ENCODE results near the gene HSPA12B.
A peak's percentile ranks its signal among the peaks of the same experiment; 100 is the strongest.

Gene HSPA12B

DNA sequence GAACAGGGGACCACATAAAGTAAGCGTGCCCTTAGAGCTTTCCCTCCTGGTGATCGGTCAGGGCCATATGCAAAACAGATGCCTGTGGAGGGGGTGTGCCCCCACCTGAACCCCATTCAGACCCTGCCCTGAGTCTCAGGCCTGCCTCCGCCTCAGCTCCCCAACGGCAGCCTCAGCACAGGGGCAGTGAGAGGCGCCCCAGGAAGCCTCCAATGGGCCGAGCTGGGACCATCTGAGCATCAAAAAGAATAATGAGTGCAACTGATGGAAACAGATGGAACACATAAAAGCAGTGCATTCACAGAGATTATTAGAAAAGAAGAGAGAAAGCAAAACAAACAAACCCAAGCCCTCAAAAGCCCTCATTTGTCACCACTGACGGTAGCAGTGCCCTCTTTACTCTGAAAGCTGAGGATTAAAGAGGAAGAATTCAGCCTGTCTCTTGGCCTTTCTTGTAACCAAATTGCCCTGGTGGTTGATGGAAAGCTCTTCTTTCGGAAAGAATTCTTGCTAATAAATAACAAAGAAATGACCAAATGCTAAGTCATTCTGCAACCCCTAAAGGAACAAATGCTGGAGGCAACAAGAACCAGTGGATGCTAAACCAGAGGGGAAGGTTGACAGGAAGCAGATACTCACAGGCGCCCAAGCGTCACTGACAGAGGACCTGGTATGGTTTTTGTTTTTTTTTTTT, 28.3 kb downstream of the HSPA12B start:
- H3K36me3 ChIP-seq (ENCODE audit: control insufficient read depth, insufficient read depth, low read length): peaks cover 31% of the 10 kb centered on the region
- H3K9me3 ChIP-seq (ENCODE audit: control insufficient read depth, insufficient read depth, low read length): no peaks in the 10 kb centered on the region
- peaks cover 4% of the 10 kb centered on the region; the same call in 1 of the 2 replicates for H3K4me1 ChIP-seq (ENCODE audit: control insufficient read depth, insufficient read depth, low read length)
- no peak overlapping the region for H3K27ac ChIP-seq (ENCODE audit: low read depth, low read length)
- no peak overlapping the region for H3K9ac ChIP-seq (ENCODE audit: low read depth, low read length)
- no peak overlapping the region for H3K4me3 ChIP-seq (ENCODE audit: low read depth, low read length)
- no peaks in the 10 kb centered on the region for H3K27me3 ChIP-seq (ENCODE audit: control insufficient read depth, insufficient read depth, low read length)

DNA sequence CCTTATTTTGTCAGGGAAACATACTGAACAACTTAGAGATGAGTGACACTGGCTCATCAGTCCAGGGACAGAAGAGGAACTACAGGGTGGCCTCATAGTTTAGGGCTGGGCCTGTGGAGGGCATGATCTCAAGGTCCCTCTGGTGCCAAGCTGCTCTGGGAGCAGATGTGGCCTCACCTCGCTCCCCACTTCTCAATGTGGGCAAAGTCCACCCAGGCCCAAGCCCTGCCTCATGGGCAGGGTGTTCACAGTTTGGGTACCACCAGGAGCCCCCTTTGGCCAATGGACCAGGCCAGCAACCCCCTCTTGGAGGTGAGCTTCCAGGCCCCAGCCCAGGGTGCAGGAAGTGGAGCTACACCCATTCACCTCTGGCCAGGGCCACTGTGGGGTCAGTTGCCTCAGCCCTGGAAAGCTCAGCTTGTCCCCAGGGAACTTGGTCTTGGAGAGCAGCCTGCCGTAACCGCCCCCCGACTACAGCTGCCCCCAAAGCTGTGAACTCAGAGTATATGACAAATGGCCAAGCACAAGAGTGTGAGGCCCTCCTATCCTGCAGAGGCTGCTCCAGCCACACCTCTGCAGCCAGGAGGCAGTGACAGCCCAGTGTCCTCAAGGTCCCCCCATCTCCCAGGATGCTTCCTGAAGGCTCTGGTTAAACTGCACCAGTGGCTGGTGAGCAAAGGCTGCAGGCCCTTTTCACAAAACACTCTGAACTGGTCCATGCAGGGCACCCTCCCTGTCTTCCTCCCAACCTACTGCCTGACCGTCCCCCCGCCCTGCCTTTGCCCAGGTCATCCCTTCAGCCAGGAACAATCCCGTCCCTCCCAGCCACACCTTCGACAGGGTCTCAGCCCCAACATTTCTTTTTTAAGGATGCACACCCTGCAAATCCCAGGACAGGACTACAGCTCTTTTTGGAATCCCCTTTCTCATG, 31.5 kb downstream of the HSPA12B start:
- Histone ChIP-seq H3K36me3 (ENCODE audit: control insufficient read depth, insufficient read depth, low read length) (peaks cover 16% of the 10 kb centered on the region), H3K4me1 (ENCODE audit: control insufficient read depth, insufficient read depth, low read length) (peaks cover 12% of the 10 kb centered on the region), H3K27ac (ENCODE audit: low read depth, low read length) (no peak overlapping the region), H3K4me3 (ENCODE audit: low read depth, low read length) (no peak overlapping the region), H3K27me3 (ENCODE audit: control insufficient read depth, insufficient read depth, low read length) (no peaks in the 10 kb centered on the region), H3K9ac (ENCODE audit: low read depth, low read length) (no peak overlapping the region), H3K9me3 (ENCODE audit: control insufficient read depth, insufficient read depth, low read length) (no peaks in the 10 kb centered on the region)

DNA sequence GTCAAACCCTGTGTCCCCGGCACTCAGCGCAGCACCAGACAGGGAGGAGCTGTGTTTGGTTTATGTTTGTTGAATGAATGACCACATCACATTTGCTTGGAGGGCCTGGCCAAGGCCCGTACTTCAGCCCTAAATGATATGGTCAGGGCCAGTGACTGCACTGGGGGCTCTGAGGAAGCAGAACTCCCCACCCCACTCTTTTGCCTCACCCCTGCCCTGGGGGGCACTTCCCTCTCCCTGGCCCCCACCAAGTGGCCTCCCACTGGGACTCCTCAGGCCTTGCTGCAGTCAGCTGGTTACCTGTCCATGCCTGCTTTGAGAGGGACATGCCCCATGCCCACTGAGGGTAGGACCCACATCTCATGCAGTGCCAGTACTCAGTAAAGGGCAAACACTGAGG, 32.2 kb downstream of the HSPA12B start:
- H3K4me3 ChIP-seq (ENCODE audit: low read depth, low read length): no peak overlapping the region
- H3K36me3 ChIP-seq (ENCODE audit: control insufficient read depth, insufficient read depth, low read length): peaks cover 11% of the 10 kb centered on the region; the same call in 1 of the 2 replicates
- no peaks in the 10 kb centered on the region for H3K9me3 ChIP-seq (ENCODE audit: control insufficient read depth, insufficient read depth, low read length)
- no peak overlapping the region for H3K9ac ChIP-seq (ENCODE audit: low read depth, low read length)
- H3K4me1 ChIP-seq (ENCODE audit: control insufficient read depth, insufficient read depth, low read length): peaks cover 14% of the 10 kb centered on the region
- H3K27me3 ChIP-seq (ENCODE audit: control insufficient read depth, insufficient read depth, low read length): no peaks in the 10 kb centered on the region
- H3K27ac ChIP-seq (ENCODE audit: low read depth, low read length): no peak overlapping the region

DNA sequence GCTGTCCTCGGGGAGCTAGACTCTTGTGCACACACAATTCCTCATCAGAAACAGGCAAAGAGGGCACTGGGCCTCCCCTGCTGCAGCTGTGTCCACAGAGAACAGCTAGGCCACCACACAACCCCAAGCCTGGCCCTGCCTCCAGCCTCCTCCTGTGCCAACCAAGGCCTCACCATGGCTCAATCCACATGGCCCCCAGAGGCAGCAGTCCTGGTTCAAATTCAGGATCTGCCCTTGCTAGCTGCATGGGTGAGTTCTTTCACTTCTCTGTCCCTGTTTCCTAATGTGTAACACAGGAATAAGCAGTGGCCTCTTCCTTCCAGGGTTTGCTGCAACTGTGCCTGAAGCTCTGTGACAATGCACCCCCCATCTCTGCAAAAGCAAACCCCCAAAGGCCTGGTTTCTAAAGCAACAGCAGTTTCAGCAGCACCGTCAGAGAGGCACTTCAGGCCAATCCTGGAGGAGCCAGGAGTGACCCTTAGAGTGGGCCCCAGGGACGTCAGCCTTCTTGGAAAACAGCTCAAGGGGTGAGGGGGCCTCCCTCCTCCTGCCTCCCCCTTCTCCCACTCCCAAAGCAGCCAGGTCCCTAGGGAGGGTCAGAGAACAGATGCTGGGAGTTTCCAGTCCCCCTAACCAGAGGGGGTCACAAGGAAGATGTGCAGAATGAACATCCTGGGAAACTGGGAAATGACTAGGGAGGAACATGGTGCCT, 32.8 kb downstream of the HSPA12B start:
- Histone ChIP-seq H3K9ac (ENCODE audit: low read depth, low read length) (no peak overlapping the region), H3K9me3 (ENCODE audit: control insufficient read depth, insufficient read depth, low read length) (no peaks in the 10 kb centered on the region), H3K36me3 (ENCODE audit: control insufficient read depth, insufficient read depth, low read length) (peaks cover 9% of the 10 kb centered on the region; the same call in 1 of the 2 replicates), H3K4me1 (ENCODE audit: control insufficient read depth, insufficient read depth, low read length) (peaks cover 14% of the 10 kb centered on the region), H3K27me3 (ENCODE audit: control insufficient read depth, insufficient read depth, low read length) (no peaks in the 10 kb centered on the region), H3K4me3 (ENCODE audit: low read depth, low read length) (no peak overlapping the region), H3K27ac (ENCODE audit: low read depth, low read length) (no peak overlapping the region)

DNA sequence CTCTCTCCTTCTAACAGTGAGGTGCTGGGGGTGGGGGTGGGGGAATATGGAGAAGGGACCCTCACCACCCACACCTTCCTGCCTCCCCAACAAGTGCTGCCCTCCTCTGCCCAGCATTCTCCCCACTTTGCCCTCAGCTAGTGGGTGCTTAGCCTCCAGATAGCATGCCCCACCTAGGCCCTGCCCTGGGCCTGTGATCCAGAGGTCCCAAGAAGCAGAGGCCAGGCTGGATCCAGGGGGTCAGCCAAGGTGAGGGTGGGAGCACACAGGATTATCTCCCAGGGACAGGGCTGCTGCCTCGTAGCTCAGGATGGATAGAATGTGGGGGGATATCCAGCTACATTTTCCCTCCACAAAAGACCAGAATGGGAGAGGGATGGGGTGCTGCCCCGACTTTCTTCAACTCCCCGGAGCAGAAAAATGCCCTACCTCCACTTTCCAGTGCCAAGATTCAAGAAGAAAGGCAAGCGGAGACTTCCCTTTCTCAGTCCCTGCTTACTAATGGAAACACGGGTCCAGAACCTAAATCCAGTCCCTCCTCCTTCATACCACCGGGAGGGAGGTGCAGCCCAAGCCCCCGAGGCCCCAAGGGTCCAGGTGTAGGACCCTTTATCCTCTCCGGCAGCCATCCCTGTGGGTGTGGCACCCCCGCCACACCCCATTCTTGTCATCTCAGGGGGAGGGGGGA, 34.1 kb downstream of the HSPA12B start:
- Histone ChIP-seq H3K9ac (ENCODE audit: low read depth, low read length) (no peak overlapping the region; the same call in 1 of the 2 replicates), H3K36me3 (ENCODE audit: control insufficient read depth, insufficient read depth, low read length) (peaks cover 6% of the 10 kb centered on the region; the same call in 1 of the 2 replicates), H3K9me3 (ENCODE audit: control insufficient read depth, insufficient read depth, low read length) (no peaks in the 10 kb centered on the region), H3K4me1 (ENCODE audit: control insufficient read depth, insufficient read depth, low read length) (peaks cover 10% of the 10 kb centered on the region; the same call in 1 of the 2 replicates), H3K27me3 (ENCODE audit: control insufficient read depth, insufficient read depth, low read length) (no peaks in the 10 kb centered on the region), H3K27ac (ENCODE audit: low read depth, low read length) (no peak overlapping the region), H3K4me3 (ENCODE audit: low read depth, low read length) (peak overlapping the region; percentile 89)

DNA sequence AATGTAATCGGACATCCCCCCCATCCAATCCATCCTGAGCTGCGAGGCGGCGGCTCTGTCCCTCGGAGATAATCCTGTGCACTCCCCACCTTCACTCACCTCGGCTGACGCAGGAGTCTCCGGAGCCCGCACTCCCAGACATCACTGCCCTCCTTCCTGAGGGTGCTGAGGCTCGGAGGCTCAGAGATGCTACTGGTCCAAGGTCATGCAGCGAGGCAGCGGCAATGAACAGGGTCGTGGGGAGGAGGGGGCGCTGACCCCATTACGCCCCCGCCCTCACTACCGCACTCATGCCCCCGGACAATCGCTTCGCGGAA, 34.6 kb downstream of the HSPA12B start:
- H3K9me3 ChIP-seq (ENCODE audit: control insufficient read depth, insufficient read depth, low read length): no peaks in the 10 kb centered on the region
- H3K36me3 ChIP-seq (ENCODE audit: control insufficient read depth, insufficient read depth, low read length): peaks cover 3% of the 10 kb centered on the region; the same call in 1 of the 2 replicates
- peak overlapping the region; percentile 89 for H3K4me3 ChIP-seq (ENCODE audit: low read depth, low read length)
- no peaks in the 10 kb centered on the region for H3K27me3 ChIP-seq (ENCODE audit: control insufficient read depth, insufficient read depth, low read length)
- H3K27ac ChIP-seq (ENCODE audit: low read depth, low read length): peak overlapping the region; percentile 33
- peak overlapping the region; percentile 37; the same call in 1 of the 2 replicates for H3K9ac ChIP-seq (ENCODE audit: low read depth, low read length)
- H3K4me1 ChIP-seq (ENCODE audit: control insufficient read depth, insufficient read depth, low read length): peaks cover 10% of the 10 kb centered on the region; the same call in 1 of the 2 replicates

DNA sequence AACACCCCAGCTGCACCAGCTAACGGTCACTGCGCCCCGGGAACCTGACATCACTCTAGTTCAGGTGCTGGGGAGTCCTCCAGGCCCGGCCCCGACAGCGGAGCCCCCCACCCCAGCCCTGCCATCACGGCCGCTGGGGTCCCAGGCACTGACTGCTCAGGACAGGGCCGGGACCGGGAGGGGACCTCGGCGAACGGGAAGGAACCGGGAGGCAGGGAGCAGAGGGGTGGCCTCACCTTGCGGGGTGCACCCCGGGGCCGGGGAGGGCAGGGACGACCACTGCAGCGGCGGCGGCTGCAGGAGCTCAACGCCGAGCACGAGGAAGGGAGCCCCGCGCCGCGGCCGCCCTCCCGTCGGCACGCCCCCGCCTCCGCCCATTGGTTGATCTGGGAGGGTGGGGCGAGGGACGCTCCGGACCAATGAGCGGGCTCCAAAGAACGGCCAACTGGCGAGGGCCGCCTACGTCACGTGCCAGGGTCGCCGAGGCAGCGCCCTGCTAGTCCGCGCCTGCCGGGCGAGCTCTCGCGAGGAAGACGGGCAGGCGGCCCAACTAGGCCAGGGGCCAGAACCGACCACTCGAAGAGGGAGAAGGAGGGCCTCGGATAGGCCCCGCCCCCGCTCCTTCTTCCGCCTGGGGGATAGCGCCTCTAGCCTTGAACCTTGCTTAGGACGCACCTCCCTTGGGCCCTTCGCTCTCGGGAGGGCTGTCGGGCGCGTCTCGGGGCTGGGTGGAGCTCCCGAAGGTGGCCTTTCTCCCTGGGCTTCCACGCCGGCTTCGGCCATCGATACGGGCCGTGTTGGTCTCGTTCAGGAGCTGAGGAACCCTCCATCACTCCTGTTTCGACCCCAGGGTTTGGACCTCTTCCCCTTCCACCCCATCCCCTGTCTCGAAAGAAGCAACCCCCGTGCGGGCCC, 35.2 kb downstream of the HSPA12B start, which contains the start of gene ADISSP:
Gene ADISSP, minus strand, starts transcription at position 327 of the 915 bp plus-strand sequence. CDS start 7,653 bp downstream, outside the sequence.
- Histone ChIP-seq H3K36me3 (ENCODE audit: control insufficient read depth, insufficient read depth, low read length) (no peaks in the 10 kb centered on the region; the same call in 1 of the 2 replicates), H3K4me3 (ENCODE audit: low read depth, low read length) (peak within 1 kb of the TSS; percentile 89), H3K9ac (ENCODE audit: low read depth, low read length) (peak within 1 kb of the TSS; percentile 63), H3K9me3 (ENCODE audit: control insufficient read depth, insufficient read depth, low read length) (no peaks in the 10 kb centered on the region), H3K27me3 (ENCODE audit: control insufficient read depth, insufficient read depth, low read length) (no peaks in the 10 kb centered on the region), H3K4me1 (ENCODE audit: control insufficient read depth, insufficient read depth, low read length) (peaks cover 10% of the 10 kb centered on the region; the same call in 1 of the 2 replicates), H3K27ac (ENCODE audit: low read depth, low read length) (peak within 1 kb of the TSS; percentile 80)

DNA sequence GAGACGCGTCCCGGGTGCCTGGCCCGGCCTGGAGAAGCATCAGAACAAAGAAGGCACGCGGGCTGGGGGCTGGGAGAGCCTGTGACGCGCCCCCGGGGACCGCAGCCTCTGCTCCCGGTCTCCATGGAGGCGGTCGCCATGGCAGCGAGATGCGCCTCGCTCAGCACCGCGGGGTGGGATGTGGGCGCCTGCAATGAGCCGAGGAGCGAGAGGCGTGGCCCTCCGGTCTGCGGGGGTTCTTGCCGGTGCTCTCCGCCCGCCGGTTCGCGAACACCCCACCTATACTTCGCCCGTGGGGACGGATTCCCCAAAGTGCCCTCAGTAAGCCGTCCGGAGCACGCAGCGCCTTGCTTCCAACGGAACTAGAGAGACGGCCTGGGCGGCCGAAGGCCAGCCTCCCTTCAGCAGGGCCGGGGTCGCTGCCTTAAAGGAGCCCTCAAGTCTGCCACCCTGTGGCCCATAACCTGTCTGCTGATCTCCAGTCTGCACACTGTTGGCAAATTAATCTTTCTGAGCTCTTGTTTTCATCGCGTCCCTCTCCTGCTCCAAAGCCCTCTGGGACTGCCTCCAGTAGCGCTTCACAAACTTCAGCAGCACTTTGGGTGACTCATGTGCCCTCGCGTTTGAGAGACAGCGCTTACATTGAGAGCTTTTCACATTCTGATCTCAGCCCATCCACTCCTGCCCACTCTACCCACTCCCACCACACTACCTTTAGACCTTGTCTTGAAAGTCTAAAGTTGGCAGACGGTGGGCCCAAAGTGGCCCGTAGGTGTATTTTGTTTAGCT, 36.1 kb downstream of the HSPA12B start:
- H3K4me1 ChIP-seq (ENCODE audit: control insufficient read depth, insufficient read depth, low read length): peaks cover 10% of the 10 kb centered on the region; the same call in 1 of the 2 replicates
- H3K4me3 ChIP-seq (ENCODE audit: low read depth, low read length): peak overlapping the region; percentile 89
- peak overlapping the region; percentile 63 for H3K9ac ChIP-seq (ENCODE audit: low read depth, low read length)
- H3K27me3 ChIP-seq (ENCODE audit: control insufficient read depth, insufficient read depth, low read length): no peaks in the 10 kb centered on the region
- H3K36me3 ChIP-seq (ENCODE audit: control insufficient read depth, insufficient read depth, low read length): no peaks in the 10 kb centered on the region; the same call in 1 of the 2 replicates
- no peaks in the 10 kb centered on the region for H3K9me3 ChIP-seq (ENCODE audit: control insufficient read depth, insufficient read depth, low read length)
- H3K27ac ChIP-seq (ENCODE audit: low read depth, low read length): peak overlapping the region; percentile 80

DNA sequence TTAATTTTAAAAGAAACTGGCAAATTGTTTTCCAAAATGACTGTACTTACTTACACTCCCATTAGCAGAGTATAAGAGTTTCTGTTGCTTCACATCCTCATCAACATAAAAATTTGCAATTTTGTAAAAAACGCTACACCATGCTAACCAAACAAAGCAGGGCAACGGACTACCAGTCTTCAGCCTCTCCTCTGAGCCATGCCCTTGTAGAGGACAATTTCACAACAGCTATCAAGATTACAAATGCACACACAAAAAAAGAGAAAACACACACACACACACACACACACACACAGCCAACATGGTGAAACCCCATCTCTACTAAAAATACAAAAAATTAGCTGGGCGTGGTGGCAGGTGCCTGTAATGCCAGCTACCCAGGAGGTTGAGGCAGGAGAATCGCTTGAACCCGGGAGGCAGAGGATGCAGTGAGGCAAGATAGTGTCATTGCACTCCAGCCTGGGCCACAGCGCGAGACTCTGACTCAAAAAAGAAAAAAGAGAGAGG, 39.1 kb downstream of the HSPA12B start:
- H3K27me3 ChIP-seq (ENCODE audit: control insufficient read depth, insufficient read depth, low read length): peaks cover 11% of the 10 kb centered on the region
- H3K4me3 ChIP-seq (ENCODE audit: low read depth, low read length): no peak overlapping the region
- H3K9me3 ChIP-seq (ENCODE audit: control insufficient read depth, insufficient read depth, low read length): no peaks in the 10 kb centered on the region
- H3K36me3 ChIP-seq (ENCODE audit: control insufficient read depth, insufficient read depth, low read length): no peaks in the 10 kb centered on the region
- no peak overlapping the region for H3K27ac ChIP-seq (ENCODE audit: low read depth, low read length)
- no peak overlapping the region for H3K9ac ChIP-seq (ENCODE audit: low read depth, low read length)
- peaks cover 7% of the 10 kb centered on the region; the same call in 1 of the 2 replicates for H3K4me1 ChIP-seq (ENCODE audit: control insufficient read depth, insufficient read depth, low read length)

Measured in HUES48 (cell line).